HepG2 (cell line): ENCODE results near the gene C2CD2. TPM values are rescaled to one million over a fixed set of nuclear protein-coding genes. Genes with fewer than 3 reads are reported as not detected.

Experiments used
- ATF6 ChIP-seq: sonication (generic); formaldehyde crosslinking; conservative IDR thresholded peaks from 2 replicates; pipeline ENCODE4 v1.4.0; 2020; ENCODE audit warnings: missing genetic modification reagents
- CREBL2 ChIP-seq: sonication (generic); formaldehyde crosslinking; IDR thresholded peaks from 2 replicates; pipeline ENCODE4 v1.8.1; 2023; ENCODE audit warnings: missing genetic modification reagents, mild to moderate bottlenecking, borderline replicate concordance
- GATAD2A ChIP-seq: IDR thresholded peaks from 2 replicates; pipeline ENCODE4 v1.6.1; 2016
- HNRNPLL ChIP-seq: fragments of 200-400 bp; formaldehyde crosslinking; IDR thresholded peaks from 2 replicates; pipeline ENCODE4 v1.6.1; 2017; ENCODE audit warnings: mild to moderate bottlenecking, low read depth, low read length; ENCODE audit not compliant: poor library complexity, severe bottlenecking
- MAFF ChIP-seq: IDR thresholded peaks from 2 replicates; pipeline ENCODE4 v1.6.1; 2011; ENCODE audit warnings: low read depth, low read length, improper control_type of control experiment
- SOX6 ChIP-seq, 2 experiments: fragments of 450-650 bp in 1 of 2; sonication (generic) in 1 of 2; formaldehyde crosslinking in 1 of 2; IDR thresholded peaks; 2 replicates each; pipeline versions ENCODE4 v1.4.0 to v1.6.1; 2017 to 2020; ENCODE audit warnings: antibody characterized with exemption in 1 of 2, mild to moderate bottlenecking in 1 of 2, missing genetic modification reagents in 1 of 2
- ZBTB25 ChIP-seq: IDR thresholded peaks from 2 replicates; pipeline ENCODE4 v1.6.1; 2018; ENCODE audit warnings: missing genetic modification reagents
- ZBTB26 ChIP-seq: IDR thresholded peaks from 2 replicates; pipeline ENCODE4 v1.6.1; 2016; ENCODE audit warnings: missing compliant biosample characterization, missing genetic modification reagents, borderline replicate concordance
- ZFX ChIP-seq: sonication (generic); formaldehyde crosslinking; IDR thresholded peaks from 2 replicates; pipeline ENCODE4 v1.4.0; 2020; ENCODE audit warnings: mild to moderate bottlenecking, low read depth, missing genetic modification reagents, moderate library complexity
- ZNF142 ChIP-seq: sonication (generic); formaldehyde crosslinking; IDR thresholded peaks from 2 replicates; pipeline ENCODE4 v1.4.0; 2020; ENCODE audit warnings: missing genetic modification reagents
- ZNF460 ChIP-seq: sonication (generic); formaldehyde crosslinking; IDR thresholded peaks from 2 replicates; pipeline ENCODE4 v1.5.1; 2020; ENCODE audit warnings: missing genetic modification reagents, mild to moderate bottlenecking, borderline replicate concordance
- ZNF687 ChIP-seq: sonication (generic); formaldehyde crosslinking; IDR thresholded peaks from 2 replicates; pipeline ENCODE4 v1.5.1; 2020; ENCODE audit warnings: mild to moderate bottlenecking, missing genetic modification reagents, moderate library complexity
- polyA plus RNA-seq, 8 experiments: library from polyadenylated mRNA; depleted of rRNA in 3 of 8; stranded (reverse) in 7 of 8; unstranded in 1 of 8; fragments of >200 nt; fragmentation: Illumina TruSeq in 4 of 8; extraction: Trizol in 4 of 8; gene quantifications; 2 replicates each; pipeline versions ENCODE4 v1.2.1 to v1.2.3, GENCODE V29; 2011 to 2016; ENCODE audit warnings: low read depth in 4 of 8, missing spikeins in 1 of 8, mixed read lengths in 1 of 8; ENCODE audit not compliant: insufficient read depth in 1 of 8
- total RNA-seq, 5 experiments: library from RNA; depleted of rRNA; stranded (reverse); fragments of >200 nt; fragmentation: Illumina TruSeq; extraction: Trizol; gene quantifications; 2 replicates each; pipeline ENCODE4 v1.2.3, GENCODE V29; 2016; ENCODE audit warnings: low read depth in 1 of 5

C2CD2 gene
- total and polyA plus RNA-seq, 2 of the 13 experiments (the other 11 are each of a cell fraction or from before 2014, with no cell fraction given): 12.5 to 19.7 TPM

- TF ChIP-seq MAFF: no peak
- no peak for TF ChIP-seq ZNF460 (CRISPR knock-in tag)
- no peak for TF ChIP-seq GATAD2A (CRISPR knock-in tag)
- no peak for TF ChIP-seq ZBTB26 (CRISPR knock-in tag)
- peak; percentile 86 for TF ChIP-seq ZFX (CRISPR knock-in tag)
- TF ChIP-seq CREBL2 (CRISPR knock-in tag): no peak
- TF ChIP-seq SOX6 (IDR thresholded peaks at IDR 0.05): no peak
- no peak for TF ChIP-seq SOX6 (CRISPR knock-in tag; IDR thresholded peaks at IDR 0.05)
- TF ChIP-seq ZNF142 (CRISPR knock-in tag): no peak
- peak; percentile 78 for TF ChIP-seq ZNF687 (CRISPR knock-in tag)
- peak; percentile 87 for TF ChIP-seq HNRNPLL
- TF ChIP-seq ZBTB25 (CRISPR knock-in tag): 0 out of 2 replicates have a peak, but pooled peaks have one; percentile 13
- TF ChIP-seq ATF6 (CRISPR knock-in tag): no peak
Observed at GRCh38 chr21:41879190-41879998, 74.4 kb downstream of the C2CD2 start, which contains the start of gene PRDM15 (continued).
